Stimulated activated naive CD8-positive, alpha-beta T cell treated with anti-CD3 and anti-CD28 coated beads, Interleukin-15, Interleukin-2, amounts not matched to agents 100 U/mL and 50 U/mL, for 24 hours (primary cell): Measurements from ENCODE around the gene GFRA1.

Experiments used
- ATAC-seq: fragments of 150-1000 bp; cut with Tn5 transposase; one replicate; pipeline ENCODE4 v1.10.0; 2021
- DNase-seq: peaks from one replicate; pipeline ENCODE4 v3.0.0; 2021

GFRA1 gene

DNA sequence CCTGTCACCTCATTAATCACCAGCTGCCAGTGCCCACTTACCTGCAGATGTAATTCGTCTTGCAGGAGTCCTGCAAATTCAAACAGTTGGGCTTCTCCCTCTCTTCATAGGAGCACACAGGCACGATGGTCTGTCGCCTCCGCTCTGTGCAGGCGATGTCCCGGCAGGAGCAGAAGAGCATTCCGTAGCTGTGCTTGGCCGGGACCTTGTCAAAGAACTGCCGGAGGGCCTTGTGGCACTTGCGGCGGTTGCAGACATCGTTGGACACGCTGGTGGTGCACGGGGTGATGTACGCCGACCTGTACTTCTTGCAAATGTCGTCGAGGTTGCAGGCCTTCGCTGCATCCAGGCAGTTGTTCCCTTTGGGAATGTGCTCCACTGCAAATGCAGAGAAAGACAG lies 147.8 kb downstream of the GFRA1 start:
- no peak for DNase-seq
- ATAC-seq = no peak

DNA sequence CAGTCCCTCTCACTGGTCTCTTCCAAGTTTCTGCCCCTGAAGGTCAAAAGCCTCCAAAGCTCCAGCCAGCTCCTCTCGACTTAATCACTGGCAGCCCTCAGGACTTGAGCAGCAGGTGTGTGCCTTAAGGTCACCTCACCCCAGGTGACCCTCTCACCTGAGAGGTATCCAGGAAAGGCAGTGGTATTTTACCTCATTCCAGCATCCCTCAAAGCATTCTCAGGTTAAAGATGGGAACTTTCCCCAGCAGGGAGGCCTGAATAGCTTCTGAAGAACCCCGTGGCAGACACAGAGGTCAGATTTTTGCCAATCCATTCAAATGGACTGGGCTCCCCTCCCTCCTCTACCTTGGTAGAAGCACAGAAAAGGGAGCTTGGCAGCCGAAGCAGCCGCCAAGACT lies 148.2 kb downstream of the GFRA1 start:
- DNase-seq (no peak), ATAC-seq (no peak)

GRCh38 chr10:116122664-116123063 lies 150.3 kb downstream of the GFRA1 start:
- ATAC-seq = no peak
- DNase-seq = no peak

- no peak for DNase-seq
- no peak for ATAC-seq
Measured at GRCh38 chr10:116121640-116122525, 151.1 kb downstream of the GFRA1 start.

DNA sequence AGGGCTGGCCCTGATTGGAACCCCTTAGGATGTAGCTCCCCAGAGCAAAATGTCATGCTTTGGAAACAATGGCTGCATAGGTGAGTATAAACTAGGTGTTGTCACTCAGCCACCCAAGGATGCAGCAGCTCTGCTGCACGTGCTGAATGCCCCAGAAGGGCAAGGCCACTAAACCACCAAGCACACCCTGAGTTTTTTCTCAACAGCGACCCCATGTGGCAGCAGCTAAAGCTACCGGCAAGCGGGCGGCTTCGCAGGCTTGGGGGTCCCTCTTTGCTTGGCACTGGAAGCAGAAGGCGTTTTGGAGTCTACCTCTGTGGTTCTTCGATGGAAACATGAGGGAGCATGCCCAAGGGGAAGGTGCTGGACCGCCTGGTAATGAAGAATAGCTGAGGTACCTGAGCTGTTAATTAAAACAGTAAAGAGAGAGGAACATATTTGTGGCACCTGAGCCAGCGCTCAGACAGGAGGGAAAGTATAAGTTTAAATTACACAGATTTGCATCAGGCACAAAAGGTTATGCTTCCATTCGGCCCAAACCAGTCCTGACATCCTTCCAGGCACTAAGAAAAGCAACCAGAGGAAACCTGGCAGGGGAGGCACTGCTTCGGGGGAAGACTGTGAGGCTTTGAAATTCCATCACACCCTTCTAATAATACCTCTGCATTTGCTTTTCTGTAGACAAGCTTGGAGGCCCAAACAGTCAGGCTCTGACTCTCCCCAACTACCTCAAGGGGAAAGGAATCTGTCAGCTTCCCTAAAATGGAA lies 152.1 kb downstream of the GFRA1 start:
- no peak for ATAC-seq
- DNase-seq = no peak

- DNase-seq = no peak
- no peak for ATAC-seq
Measured at GRCh38 chr10:116118847-116119246, 154.2 kb downstream of the GFRA1 start.

GRCh38 chr10:116115797-116116196 lies 157.2 kb downstream of the GFRA1 start:
- ATAC-seq = no peak
- no peak for DNase-seq

DNA sequence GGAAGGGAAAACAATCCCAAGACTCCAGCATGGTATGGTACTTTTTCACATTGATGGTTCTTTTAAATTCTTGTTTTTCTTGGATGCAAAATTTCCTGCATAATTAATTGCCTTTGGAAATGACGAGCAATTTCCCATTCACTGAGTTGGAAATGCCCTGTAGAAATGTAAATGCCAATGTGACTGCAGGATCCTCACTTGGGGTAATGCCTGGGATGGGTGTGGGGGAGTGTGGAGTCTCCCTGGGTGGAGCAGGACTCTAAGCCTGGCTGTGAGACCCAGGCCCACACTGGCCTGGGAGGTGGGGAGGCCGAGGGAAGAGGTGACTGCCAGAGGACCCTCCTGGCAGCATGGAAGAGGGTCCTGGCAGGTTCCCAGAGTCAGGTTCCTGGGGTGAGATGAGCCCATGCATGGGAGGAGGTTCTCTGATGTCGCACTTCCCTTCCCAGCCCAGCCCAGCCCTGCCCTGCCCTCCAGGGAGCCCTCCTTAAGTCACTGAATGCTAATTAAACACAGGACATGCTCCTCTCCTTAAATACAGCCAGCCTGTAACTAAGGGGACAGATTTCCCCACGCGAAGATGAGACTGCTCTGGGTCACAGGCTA lies 157.9 kb downstream of the GFRA1 start:
- DNase-seq (no peak), ATAC-seq (no peak)

- DNase-seq (no peak), ATAC-seq (no peak)
Measured at GRCh38 chr10:116113721-116114501, 159.1 kb downstream of the GFRA1 start.

DNA sequence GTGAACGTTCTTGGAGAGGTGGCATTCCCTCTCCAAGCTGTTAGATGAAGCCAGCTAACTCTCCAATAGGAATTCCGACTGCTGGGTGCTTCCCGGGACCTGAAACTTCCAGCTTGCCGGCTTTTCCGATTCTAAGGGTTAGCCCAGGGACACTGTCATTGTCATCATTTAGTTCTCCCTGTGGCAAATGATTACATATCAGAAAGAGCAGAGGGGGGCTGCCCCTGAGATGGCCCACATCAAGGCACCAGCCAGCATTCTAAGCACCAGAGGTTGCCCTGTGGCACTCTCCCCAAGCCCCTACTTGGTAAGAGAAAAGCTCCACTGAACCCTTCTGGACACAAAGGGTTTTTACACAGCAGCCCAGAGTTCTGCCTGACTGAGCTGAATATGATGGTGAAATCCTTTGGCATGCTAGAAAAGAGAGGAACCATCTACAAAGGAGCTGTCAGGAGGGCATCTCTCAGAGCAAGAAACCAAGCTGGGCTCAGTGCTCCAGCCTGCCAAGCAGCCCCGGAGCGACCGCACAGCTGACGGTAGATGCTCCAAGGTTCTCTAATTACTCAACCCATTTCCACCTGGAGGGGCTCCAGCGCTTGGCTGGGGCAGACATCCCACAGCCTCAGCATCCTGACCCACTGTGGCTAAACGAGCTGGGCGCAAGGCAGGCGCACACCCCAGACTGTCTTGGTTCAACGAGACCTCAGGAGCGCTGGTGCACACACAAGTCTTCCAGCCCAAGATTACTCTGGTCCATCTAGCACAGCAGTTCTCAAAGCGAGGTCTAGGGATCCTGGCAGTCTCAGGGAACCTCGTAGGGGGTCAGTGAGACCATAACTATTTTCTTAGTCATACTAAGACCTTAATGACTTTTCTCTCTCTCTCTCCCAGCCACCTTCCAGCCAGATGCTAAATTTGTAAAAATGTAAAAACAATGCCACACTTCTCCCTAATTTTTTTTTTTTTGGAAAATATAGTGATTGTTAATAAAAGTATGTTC lies 160.5 kb downstream of the GFRA1 start:
- DNase-seq (no peak), ATAC-seq (no peak)

GRCh38 chr10:116111483-116112095 lies 161.4 kb downstream of the GFRA1 start:
- no peak for ATAC-seq
- DNase-seq = no peak

- no peak for DNase-seq
- no peak for ATAC-seq
Measured at GRCh38 chr10:116110736-116111135, 162.3 kb downstream of the GFRA1 start.

- no peak for DNase-seq
- ATAC-seq = no peak
Measured at GRCh38 chr10:116109881-116110280, 163.1 kb downstream of the GFRA1 start.

GRCh38 chr10:116109481-116109880 lies 163.5 kb downstream of the GFRA1 start:
- DNase-seq (no peak), ATAC-seq (no peak)

GRCh38 chr10:116108095-116108494 lies 164.9 kb downstream of the GFRA1 start:
- DNase-seq (no peak), ATAC-seq (no peak)

- no peak for DNase-seq
- ATAC-seq = no peak
Measured at GRCh38 chr10:116106611-116107010, 166.4 kb downstream of the GFRA1 start.

DNA sequence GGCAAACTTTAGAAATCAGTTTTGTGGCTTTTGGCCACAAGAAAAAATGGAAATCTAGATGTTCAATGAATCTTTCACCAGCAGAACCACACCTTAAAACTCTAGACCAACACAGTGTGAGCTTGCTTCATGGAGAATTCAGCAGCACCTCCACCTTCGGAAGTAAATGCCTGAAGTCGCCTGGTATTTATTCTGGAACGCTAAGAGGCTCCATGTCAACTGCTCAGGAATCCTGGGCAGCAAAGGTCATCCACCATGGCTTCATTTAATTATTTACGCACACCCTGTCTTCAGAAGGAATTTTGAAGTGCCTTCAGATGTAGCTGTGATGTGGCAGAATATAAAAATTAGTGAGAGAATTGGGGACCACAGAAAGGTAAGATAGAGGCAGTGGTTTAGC lies 167.7 kb downstream of the GFRA1 start:
- ATAC-seq (no peak), DNase-seq (no peak)

GRCh38 chr10:116104210-116104932 lies 168.6 kb downstream of the GFRA1 start:
- DNase-seq = no peak
- no peak for ATAC-seq

DNA sequence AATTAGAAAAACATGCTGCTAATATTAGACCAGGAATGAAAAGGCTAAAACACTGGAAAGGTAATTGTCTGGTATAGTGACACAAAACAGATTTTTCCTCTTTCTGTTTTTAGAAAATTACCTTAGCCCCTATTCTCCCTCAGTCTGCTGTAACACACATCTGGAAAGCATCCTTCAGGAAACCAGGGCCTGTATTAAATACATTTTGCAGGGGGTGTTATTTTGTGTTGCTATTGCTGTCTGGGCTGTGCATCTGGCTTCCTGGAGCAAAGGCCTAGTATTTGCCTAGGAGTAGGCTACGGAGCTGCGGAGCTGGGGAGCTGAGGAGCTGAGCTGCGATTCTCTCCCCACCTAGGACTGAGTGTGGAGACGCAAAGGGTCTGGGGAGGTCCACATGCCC lies 169.3 kb downstream of the GFRA1 start:
- ATAC-seq = no peak

More for the DNA sequence above, 169.3 kb downstream of the GFRA1 start:
- no peak for DNase-seq
